ENCODE data around the gene SLC51A. TPM values are rescaled to one million over a fixed set of nuclear protein-coding genes. Genes with fewer than 3 reads are reported as not detected.
A peak's percentile ranks its signal among the peaks of the same experiment; 100 is the strongest.

The SLC51A gene
- polyA plus RNA-seq, 10 donors, result 5.1 to 9.5 (median 7.1) TPM

GRCh38 chr3:196214783-196215441 is 1.4 kb upstream of the SLC51A start:
- no peak for DNase-seq

GRCh38 chr3:196215493-196216020 is 777 bp upstream of the SLC51A start:
- DNase-seq, result no peak

- no peak for DNase-seq
Measured at GRCh38 chr3:196216681-196217211, 412 bp downstream of the SLC51A start.

GRCh38 chr3:196217307-196218154 is 1.2 kb downstream of the SLC51A start:
- no peak for DNase-seq

- DNase-seq, result no peak
Measured at GRCh38 chr3:196218155-196218712, 1.9 kb downstream of the SLC51A start.

- peak; percentile 71 to 85 (median 71) for DNase-seq
Measured at GRCh38 chr3:196219194-196219969, 3.0 kb downstream of the SLC51A start.

GRCh38 chr3:196219970-196220311 is 3.6 kb downstream of the SLC51A start:
- no peak for DNase-seq

GRCh38 chr3:196220587-196220986 is 4.3 kb downstream of the SLC51A start:
- peak in 1 of 3 donors; percentile 35 for DNase-seq

GRCh38 chr3:196220991-196221390 is 4.7 kb downstream of the SLC51A start:
- DNase-seq, result no peak

GRCh38 chr3:196222876-196223595 is 6.7 kb downstream of the SLC51A start:
- DNase-seq, result no peak

- no peak for DNase-seq
Measured at GRCh38 chr3:196225086-196225485, 8.8 kb downstream of the SLC51A start.

- DNase-seq, result no peak
Measured at GRCh38 chr3:196225763-196226364, 9.5 kb downstream of the SLC51A start.

- no peak for DNase-seq
Measured at GRCh38 chr3:196227121-196227561, 10.8 kb downstream of the SLC51A start.

- no peak for DNase-seq
Measured at GRCh38 chr3:196227629-196228493, 11.5 kb downstream of the SLC51A start.

- DNase-seq, result no peak
Measured at GRCh38 chr3:196232154-196232881, 16.0 kb downstream of the SLC51A start.

GRCh38 chr3:196232882-196233251 is 16.5 kb downstream of the SLC51A start:
- no peak for DNase-seq

- no peak for DNase-seq
Measured at GRCh38 chr3:196235452-196236122, 19.3 kb downstream of the SLC51A start.

- DNase-seq, result no peak
Measured at GRCh38 chr3:196236223-196236622, 19.9 kb downstream of the SLC51A start.

All from muscle of back (tissue), 11 donors.